ENCODE data around the gene SIGLEC14.
"Not testable (repeated sequence)": the region's sequence is repeated elsewhere in the genome, so short reads cannot be mapped to it uniquely, and the experiment has no call there.

SIGLEC14 gene, protein sequence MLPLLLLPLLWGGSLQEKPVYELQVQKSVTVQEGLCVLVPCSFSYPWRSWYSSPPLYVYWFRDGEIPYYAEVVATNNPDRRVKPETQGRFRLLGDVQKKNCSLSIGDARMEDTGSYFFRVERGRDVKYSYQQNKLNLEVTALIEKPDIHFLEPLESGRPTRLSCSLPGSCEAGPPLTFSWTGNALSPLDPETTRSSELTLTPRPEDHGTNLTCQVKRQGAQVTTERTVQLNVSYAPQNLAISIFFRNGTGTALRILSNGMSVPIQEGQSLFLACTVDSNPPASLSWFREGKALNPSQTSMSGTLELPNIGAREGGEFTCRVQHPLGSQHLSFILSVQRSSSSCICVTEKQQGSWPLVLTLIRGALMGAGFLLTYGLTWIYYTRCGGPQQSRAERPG

DNA sequence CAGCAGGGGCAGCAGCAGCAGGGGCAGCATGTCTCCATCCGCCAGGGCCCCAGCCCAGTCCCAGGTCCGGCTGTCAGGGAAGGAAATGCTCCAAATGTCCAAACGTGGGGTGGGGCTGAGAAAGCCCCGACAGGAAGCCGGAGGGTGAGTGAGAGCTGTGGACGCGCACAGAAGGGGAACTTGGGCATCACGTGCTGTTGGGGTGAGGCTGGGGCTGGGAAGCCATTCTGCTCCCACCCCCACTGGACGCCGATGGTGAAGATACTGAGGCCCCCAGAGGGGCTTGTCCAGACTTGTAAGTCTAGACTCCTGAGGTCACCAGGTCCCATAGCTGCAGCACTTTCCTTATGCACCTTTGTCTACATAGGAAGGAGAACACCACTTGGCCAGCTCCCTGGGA is at the start of gene SIGLEC14:
TSS of gene SIGLEC14 (minus strand) at position 96 of the 400 bp plus-strand sequence. CDS start at position 30, 66 bp downstream.
- not testable (repeated sequence) for DNase-seq

DNA sequence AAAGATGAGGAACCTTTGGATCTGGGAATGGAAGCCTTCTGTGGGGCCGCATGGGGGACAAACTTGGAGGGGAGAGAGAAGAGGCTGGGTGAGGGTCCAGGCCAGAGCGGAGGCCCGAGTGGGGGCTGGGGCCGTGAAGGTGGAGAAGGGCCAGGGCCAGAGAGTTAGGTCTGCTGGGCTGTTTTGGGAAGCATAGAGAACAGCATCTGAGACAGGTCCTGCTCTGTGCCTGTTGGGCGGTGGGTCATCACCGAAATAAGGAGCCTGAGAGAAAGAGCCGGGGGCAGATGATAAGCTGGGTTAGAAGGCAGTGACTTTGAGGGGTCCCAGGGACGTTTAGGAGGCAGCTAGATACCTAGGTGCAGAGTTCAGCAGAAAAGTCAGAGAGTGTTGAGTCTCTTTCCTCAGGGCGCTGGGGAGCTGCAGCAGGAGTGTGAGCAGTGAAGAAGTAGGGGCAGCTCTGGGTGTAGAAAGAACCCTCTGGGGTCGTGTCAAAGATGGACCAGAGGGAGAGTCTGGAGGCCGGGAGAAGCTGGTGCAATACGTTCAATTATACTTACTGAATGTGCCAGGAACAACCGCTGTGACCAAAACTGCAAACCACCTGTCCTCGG is 49.2 kb upstream of the SIGLEC14 start:
- DNase-seq: no peak

DNA sequence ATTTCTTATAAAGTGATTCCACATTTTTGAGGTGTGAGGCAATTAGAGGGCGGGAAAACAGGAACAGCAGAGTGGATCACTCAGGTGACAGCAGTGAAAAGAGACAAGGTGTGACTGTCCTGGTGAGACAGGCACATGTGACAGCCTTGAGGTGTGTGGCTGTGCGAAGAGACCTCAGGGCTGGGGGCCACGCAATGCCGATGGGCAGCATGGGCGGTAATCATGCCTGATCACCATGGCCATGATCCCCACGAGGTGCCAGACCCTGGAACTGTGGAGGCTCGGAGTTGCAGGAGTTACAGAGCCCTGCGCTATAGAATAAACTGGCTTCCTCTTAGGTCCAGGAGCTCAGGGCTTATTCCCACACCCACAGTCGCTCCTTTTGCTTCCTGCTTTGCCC is 48.5 kb upstream of the SIGLEC14 start:
- no peak for DNase-seq

DNA sequence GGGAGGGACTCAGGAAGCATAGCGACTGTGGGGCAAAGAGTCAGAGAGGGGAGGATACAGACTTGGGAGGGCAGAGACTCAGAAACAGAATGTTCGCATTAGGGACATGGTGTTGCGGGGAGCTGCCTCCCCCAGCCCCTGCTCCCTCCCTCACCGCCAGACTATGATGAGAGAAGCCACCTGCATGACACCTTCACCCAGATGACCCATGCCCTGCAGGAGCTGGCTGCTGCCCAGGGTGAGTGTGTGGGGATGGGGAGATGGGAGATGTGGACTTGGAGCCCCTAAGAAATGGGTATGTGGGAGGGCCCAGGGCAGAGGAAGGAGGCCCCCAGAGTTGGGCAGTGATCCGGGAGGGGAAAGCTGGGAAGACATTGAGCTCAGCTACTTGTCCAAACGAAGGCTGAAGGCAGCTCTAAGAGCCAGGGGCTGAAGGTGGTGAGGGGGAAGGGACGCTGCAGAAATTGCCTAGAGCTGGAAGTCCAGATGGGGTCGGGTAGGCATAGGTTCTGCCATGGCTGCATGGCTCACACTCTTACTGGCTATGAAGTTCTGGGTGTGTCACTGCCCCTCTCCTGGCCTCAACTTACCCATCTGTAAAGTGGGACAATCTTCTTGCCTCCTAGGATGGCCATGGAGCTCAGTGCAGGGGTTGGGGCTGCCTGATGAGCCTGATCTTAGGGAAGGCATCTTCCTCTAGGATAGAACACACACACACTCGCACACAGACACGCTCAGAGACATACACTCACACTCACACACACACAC is 47.9 kb upstream of the SIGLEC14 start:
- DNase-seq: no peak

DNA sequence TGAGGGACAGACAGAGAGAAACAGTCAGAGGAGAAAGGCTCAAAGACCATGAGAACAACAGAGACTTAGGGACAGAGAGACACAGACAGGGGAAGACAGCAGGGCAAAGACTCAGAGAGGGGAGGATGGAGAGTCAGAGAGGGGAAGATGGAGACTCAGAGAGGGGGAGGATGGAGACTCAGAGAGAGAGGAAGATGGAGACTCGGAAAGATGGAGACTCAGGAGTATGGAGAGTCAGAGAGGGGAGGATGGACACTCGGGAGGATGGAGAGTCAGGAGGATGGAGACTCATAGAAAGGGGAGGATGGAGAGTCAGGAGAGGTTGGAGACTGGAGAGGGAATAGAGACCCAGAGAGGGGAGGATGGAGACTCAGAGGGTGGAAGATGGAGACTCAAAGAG is 47.2 kb upstream of the SIGLEC14 start:
- no peak for DNase-seq

DNA sequence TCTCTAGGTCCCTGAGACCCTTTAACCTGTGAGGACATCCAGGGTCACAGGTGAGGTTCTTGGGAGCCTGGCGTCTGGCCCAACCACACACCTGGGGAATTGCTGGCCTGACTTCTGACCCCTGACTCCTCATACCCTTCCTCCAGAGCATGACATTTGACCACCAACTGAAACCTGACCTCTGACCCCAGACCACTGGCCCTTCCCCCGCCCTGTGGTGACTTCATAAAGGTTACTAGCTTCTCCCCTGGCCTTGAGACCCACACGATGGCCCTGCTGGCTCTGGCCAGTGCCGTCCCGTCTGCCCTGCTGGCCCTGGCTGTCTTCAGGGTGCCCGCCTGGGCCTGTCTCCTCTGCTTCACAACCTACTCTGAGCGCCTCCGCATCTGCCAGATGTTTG is 46.6 kb upstream of the SIGLEC14 start, which contains the start of gene SPACA6:
TSS of gene SPACA6 (plus strand) at position 71 of the 400 bp plus-strand sequence. CDS start at position 268, 197 bp downstream.
- no peak for DNase-seq

DNA sequence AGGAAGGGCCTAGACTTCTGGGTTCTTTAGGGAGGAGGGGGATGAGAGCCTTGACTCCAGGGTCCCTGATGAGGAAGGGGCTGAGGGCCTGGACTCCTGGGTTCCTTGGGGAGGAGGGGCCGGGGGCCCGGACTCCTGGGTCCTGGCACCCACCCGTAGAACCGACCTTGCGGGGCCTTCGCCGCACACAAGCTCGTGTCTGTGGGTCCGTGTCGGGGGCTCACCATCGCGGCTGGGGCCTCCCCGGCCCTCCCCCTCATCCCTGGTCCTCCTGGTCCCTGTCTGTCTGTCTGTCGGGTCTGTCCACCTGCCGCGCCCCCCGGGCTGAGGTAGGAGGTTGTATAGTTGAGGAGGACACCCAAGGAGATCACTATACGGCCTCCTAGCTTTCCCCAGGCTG is 45.8 kb upstream of the SIGLEC14 start:
- no peak for DNase-seq

DNA sequence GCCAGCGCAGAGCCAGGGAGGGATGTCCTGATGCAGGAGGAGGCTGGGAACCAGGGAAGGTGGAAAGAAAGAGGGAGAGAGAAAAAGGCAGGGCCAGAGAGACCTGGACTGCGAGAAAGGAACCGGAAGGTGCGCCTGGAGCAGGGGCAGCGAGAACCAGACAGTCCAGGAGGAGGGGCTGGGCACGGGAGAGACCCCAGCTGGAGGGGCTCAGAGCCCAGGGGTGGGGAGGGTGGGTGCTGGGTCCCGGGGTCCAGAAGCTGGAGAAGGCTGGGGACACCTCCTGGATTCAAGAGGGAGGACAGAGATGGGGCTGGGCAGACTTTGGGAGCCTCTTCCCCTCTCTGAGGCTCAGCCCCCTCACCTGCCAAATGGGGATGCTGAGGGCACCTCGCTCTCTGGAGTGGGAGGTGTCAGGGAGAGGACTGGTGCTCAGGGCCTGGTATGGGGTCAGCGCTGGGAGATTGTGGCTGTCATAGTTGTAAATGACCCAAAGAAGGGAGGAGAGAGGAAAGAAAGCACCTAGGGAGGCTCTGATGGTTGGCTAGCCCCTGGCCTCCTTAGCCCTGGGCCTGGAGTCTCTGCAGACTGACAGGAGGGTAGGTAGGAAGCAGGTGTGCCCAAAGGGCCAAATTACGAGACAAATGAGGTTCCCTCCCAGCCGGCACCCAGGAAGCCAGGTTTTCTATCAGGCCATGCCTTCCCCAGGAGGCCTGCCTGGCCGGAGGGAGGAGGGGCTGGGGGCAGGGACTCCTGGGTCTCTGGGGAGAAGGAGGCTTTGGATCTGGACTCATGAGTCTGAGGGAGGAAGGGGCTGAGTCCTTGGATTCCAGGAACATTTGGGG is 45.2 kb upstream of the SIGLEC14 start:
- no peak for DNase-seq

DNA sequence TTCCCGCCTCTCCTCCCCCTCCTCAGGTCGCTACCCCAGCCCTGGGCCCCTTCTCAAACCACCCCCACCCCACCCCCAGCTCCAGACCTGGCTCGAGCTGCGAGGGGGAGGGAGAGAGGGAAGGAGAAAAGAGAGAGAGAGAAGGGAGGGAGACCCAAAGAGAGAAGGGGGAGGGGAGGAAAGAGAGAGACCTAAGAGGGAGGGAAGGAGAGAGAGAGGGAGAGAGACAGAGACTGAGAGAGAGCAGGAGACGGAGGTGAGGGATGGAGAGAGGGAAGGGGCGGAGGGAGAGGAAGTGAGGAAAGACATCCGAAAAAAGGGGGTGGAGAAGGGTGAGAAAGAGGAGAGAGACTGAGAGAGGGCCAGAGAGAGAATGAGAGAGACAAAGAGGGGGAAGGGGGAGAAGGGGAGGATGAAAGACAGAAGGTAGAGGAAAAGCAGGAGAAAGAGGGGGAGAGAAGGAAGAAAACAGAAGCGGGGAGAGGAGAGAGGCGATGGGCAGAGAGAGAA is 44.5 kb upstream of the SIGLEC14 start:
- DNase-seq: no peak

DNA sequence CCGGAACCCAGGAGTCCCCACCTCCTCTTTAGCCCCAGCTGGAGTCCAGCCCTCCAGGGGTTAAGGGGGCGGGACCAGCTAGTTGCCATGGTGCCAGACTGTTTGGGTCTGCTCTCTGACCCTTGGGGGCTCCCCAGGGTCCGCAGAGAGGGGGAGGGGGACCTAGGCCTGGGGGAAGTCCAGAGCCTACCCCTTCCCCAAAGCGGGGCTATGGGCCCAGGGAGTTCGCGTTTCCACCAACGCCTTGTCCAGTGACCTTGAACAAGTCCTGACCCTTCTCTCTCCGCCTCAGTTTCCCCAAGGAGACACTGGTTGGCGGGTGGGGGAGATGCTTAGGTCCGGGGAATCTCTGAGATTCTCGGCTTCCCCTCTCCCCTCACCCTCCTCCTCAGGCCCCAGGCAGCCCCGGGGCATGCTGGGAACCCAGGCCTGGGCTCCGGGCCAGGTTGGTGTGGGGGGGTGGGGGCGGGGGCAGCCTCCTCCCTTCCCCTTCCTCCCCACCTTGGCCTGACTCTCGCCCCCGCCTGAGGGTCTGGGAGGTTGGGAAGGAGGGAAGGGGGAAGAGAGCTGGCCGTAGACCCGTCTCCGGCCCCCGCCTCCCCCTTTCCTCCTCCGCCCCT is 43.9 kb upstream of the SIGLEC14 start:
- peak in 1 of 2 experiments; percentile 59 for DNase-seq

DNA sequence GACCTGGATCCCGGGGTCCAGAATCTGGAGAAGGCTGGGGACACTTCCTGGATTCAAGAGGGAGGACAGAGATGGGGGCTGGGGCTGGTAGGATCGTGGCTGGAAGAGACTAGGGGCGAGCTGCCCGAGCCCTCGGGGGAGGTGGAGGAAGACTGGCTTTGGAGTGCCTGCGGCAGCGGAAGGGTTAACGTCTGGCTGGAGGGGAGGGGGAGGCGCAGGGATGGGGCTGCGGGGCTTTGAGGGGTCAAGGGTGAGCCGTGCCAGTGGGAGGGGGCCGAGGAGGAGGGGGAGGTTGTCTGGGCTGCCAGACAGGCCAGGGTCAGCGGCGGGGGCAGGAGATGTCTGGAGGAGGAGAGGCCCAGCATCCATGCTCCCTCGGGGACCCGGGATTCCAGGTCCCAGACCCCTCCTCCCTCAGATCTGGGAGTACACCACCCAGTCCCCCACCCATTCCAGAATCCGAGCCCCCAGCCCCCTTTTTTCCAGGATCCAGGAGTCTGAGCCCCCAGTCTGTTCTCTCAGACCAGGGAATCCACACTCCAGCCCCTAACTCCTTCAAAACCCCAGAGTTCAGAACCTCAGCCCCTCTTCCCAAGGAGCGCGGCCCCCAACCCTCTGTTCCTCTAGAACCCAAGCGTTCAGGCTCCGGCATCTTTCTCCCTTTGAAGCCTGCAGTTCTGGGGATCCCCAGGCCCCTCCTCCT is 43.3 kb upstream of the SIGLEC14 start:
- DNase-seq: no peak

DNA sequence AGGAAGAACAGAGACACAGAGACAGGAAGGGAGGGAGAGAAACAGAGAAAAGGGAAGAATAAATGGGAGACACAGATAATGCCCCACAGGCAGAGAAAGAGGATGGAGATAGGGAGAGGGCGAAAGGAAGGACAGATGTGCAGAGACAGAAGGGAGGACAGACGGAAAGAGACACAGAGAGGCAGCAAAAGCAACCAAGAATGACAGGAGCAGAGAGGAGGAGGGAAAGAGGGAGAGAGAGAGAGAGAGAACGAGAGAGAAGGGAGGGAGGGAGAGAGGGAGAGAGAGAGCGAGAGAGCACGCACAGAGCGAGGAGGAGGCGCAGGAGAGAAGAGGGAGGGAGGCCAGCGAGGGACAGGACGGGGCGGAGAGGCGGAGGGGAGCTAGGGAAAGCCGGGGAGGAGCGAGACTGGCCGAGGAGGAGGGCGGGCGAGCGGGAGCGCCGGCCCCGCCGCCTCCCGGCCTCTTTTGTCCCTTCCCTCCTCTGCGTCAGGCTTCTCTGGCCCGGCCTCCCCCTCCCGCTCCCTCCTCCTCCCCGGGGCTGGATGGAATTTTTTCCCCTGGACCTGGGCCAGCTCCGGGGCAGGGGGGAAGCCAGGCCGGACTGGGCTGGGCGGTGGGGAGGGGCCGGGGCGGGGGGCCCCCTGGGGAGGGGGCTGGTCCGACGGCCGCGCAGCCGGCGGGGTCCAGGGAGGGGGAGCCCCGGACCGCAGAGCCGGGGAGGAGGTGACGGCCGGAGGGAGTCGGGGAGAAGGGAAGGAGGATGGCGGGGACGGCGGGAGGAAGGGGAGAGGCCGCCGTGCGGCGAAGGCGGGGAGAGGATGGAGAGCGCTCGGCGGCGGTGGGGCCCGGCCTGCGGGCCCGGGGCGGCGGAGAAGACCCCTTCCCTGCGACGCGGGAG is 42.3 kb upstream of the SIGLEC14 start:
- peak in 1 of 2 experiments; percentile 82 for DNase-seq

DNA sequence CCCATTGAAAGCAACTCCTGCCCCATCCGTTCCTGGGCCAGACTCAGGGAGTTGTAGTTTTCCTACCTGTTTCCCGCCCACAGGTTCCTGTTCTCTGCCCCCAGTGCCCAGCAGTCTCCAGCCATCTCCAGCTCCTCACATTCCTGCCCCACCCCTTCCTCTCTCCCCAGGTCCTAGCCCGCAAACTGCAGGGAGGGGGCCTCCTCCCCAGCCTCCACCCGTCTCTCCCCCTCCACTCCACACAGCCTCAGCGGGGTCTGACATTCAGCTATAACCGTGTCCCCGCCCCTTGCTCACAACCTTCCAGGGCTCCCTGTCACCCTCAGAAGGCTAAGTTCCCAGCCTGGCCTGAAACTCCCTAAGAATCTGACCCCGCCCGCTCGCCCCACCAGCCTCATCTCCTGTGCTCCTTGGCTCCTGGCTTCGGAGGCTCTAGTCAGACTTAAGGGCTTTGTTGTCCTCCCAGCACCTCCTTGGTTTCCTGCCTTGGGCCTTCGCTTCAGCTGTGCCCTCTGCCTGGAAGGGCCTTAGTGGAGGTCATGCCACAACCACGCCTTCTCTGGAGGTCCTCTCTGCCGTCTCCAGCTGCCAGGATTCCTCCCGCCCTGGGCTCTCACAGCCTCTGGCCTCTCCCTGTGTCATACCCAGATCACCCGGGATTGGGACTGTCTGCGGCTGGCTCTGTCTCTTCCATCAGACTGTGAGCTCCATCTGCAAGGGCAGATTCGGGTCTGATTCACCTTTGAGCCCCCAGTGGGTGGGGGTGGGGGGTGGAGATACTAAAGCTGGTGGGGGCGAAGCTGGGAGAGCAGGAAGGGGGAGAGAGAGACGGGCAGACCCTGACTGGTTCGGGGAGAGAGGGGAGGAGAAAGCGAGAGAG is 41.4 kb upstream of the SIGLEC14 start:
- peak in 1 of 2 experiments; percentile 53 for DNase-seq

DNA sequence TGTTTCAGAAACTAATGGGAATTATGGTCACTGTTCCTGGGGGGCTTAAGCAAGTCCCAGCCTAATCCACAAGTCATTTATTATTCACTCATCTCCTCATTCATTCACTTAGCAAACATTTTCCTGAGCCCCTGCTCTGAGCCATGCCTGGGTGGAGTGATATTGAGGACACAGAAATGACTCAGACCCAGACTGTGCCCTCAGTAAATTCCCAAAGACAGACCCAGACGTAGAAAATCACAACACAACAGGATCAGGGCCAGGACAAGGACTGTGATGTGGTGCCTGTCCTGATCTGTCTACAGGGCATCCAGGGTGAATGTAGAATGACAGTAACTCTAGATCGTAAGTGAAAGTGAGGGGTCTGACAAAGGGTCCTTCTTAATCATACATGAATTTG is 39.5 kb upstream of the SIGLEC14 start:
- no peak for DNase-seq

DNA sequence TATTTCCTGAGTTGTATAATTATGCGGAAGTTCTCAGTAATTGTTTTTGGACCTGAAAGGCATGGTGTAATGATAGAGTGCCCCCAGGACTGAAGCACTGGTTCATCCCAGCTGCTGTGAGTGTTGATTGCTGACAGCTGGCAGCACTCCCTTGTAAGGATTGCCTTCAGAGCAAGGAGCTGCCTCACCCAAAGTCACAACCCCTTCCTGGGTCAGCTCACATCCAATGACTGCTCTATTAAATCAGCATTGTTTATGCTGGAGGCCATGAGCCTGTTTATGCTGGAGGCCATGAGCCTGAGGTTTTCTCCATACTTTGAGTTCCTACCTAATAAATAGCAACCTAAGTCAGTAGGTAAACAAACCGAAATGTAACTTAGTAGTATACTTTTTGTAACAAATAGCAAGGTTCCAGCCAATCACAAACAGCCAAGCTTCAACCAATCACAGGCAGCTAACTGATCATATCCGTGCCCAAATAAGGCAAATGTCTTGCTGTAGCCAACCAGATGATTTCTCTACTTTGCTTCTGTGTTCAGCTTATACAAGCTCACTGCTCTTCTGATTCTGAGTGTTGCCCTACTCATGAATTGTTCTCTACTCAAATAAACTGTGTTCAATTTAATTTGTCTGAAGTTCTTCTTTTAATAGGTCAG is 34.8 kb upstream of the SIGLEC14 start:
- no peak for DNase-seq

DNA sequence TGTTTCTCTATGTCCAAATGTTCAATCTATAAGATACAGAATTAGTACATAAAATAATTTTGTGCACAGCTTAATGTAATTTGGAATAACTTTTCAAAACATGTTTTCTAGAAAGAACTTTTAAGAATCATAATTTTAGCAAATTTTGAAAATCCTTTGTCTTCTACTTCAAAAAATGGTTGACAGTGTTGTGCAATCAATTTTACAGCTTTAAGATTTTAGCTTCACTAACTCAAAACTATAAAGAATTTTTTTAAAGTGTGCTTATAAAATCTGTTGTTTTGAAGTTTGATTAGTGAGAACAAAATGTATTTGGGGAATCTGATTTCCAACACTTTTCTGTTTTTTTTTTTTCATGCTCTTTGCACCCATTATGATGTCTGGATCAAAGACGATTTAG is 33.8 kb upstream of the SIGLEC14 start:
- no peak for DNase-seq

DNA sequence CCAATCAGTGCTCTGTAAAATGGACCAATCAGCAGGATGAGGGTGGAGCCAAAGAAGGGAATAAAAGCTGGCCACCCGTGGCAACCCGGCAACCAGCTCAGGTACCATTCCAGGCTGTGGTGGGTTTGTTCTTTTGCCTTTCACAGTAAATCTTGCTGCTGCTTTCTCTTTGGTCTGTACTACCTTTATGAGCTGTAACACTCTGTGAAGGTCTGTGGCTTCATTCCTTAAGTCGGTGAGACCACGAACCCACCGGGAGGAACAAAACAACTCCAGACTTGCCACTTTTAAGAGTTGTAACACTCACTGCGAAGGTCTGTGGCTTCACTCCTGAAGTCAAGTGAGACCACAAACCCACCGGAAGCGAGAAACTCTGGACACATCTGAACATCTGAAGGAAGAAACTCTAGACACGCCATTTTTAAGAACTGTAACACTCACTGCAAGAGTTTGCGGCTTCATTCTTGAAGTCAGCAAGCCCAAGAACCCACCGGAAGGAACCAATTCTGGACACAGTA is 30.0 kb upstream of the SIGLEC14 start:
- no peak for DNase-seq

DNA sequence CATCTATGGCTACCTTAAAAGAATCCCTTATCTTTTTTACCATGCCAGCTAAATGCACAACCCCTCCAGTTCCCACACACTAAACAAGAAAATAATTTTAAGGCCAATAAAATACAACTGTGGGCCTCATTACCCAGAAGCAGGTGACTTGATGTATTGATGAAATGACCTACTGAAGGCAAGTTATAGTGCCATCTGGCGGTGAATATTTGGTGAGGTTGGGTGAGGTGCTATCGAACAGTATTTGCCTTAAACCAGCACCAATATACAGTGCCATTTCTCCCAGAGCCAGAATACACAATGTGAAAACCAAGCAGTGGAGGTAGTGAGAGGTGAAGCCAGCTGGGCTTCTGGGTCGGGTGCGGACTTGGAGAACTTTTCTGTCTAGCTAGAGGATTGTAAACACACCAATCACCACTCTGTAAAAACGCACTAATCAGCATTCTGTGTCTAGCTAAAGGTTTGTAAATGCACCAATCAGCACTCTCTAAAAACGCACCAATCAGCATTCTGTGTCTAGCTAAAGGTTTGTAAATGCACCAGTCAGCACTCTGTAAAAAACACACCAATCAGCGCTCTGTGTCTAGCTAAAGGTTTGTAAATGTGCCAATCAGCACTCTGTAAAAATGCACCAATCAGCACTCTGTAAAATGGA is 29.4 kb upstream of the SIGLEC14 start:
- not testable (repeated sequence) for DNase-seq
